Measurements from ENCODE around the gene GRIK4.

GRIK4 gene

GRCh38 chr11:120633616-120634393 lies 122.3 kb downstream of the GRIK4 start:
- no peak for DNase-seq (ENCODE audit: low read depth in 2 of 2)

GRCh38 chr11:120634706-120635105 lies 123.2 kb downstream of the GRIK4 start:
- DNase-seq (ENCODE audit: low read depth in 2 of 2): no peak

GRCh38 chr11:120635136-120635810 lies 123.7 kb downstream of the GRIK4 start:
- DNase-seq (ENCODE audit: low read depth in 2 of 2): no peak

- DNase-seq (ENCODE audit: low read depth in 2 of 2): no peak
Observed at GRCh38 chr11:120637131-120637530, 125.6 kb downstream of the GRIK4 start.

- no peak for DNase-seq (ENCODE audit: low read depth in 2 of 2)
Observed at GRCh38 chr11:120642196-120642894, 130.8 kb downstream of the GRIK4 start.

- DNase-seq (ENCODE audit: low read depth in 2 of 2): no peak
Observed at GRCh38 chr11:120643284-120643683, 131.7 kb downstream of the GRIK4 start.

GRCh38 chr11:120645639-120646038 lies 134.1 kb downstream of the GRIK4 start:
- no peak for DNase-seq (ENCODE audit: low read depth in 2 of 2)

GRCh38 chr11:120646206-120646605 lies 134.7 kb downstream of the GRIK4 start:
- DNase-seq (ENCODE audit: low read depth in 2 of 2): no peak

- DNase-seq (ENCODE audit: low read depth in 2 of 2): no peak
Observed at GRCh38 chr11:120647681-120648080, 136.1 kb downstream of the GRIK4 start.

GRCh38 chr11:120648771-120649170 lies 137.2 kb downstream of the GRIK4 start:
- DNase-seq (ENCODE audit: low read depth in 2 of 2): no peak

GRCh38 chr11:120649316-120649715 lies 137.8 kb downstream of the GRIK4 start:
- no peak for DNase-seq (ENCODE audit: low read depth in 2 of 2)

GRCh38 chr11:120651396-120651795 lies 139.8 kb downstream of the GRIK4 start:
- no peak for DNase-seq (ENCODE audit: low read depth in 2 of 2)

GRCh38 chr11:120651836-120652235 lies 140.3 kb downstream of the GRIK4 start:
- no peak for DNase-seq (ENCODE audit: low read depth in 2 of 2)

- no peak for DNase-seq (ENCODE audit: low read depth in 2 of 2)
Observed at GRCh38 chr11:120652705-120653335, 141.3 kb downstream of the GRIK4 start.

GRCh38 chr11:120655589-120655988 lies 144.0 kb downstream of the GRIK4 start:
- no peak for DNase-seq (ENCODE audit: low read depth in 2 of 2)

GRCh38 chr11:120657306-120658070 lies 145.9 kb downstream of the GRIK4 start:
- DNase-seq (ENCODE audit: low read depth in 2 of 2): no peak

GRCh38 chr11:120658071-120658423 lies 146.5 kb downstream of the GRIK4 start:
- DNase-seq (ENCODE audit: low read depth in 2 of 2): no peak

- DNase-seq (ENCODE audit: low read depth in 2 of 2): no peak
Observed at GRCh38 chr11:120659076-120659475, 147.5 kb downstream of the GRIK4 start.

GRCh38 chr11:120660024-120660565 lies 148.5 kb downstream of the GRIK4 start:
- no peak for DNase-seq (ENCODE audit: low read depth in 2 of 2)

- no peak for DNase-seq (ENCODE audit: low read depth in 2 of 2)
Observed at GRCh38 chr11:120662071-120662676, 150.6 kb downstream of the GRIK4 start.

- DNase-seq (ENCODE audit: low read depth in 2 of 2): no peak
Observed at GRCh38 chr11:120663142-120663541, 151.6 kb downstream of the GRIK4 start.

Measured in fibroblast of skin of left biceps (primary cell).